HG03060 (cell line): ENCODE measurements around the gene DCAF5.
"Not testable (repeated sequence)": the region's sequence is repeated elsewhere in the genome, so short reads cannot be mapped to it uniquely, and the experiment has no call there.

Experiments used
- ATAC-seq: cut with Tn5 transposase; IDR thresholded peaks from one replicate; pipeline ENCODE4 v1.9.1; 2021; ENCODE audit warnings: low read depth, moderate number of reproducible peaks; ENCODE audit not compliant: unreplicated experiment

DCAF5 gene

DNA sequence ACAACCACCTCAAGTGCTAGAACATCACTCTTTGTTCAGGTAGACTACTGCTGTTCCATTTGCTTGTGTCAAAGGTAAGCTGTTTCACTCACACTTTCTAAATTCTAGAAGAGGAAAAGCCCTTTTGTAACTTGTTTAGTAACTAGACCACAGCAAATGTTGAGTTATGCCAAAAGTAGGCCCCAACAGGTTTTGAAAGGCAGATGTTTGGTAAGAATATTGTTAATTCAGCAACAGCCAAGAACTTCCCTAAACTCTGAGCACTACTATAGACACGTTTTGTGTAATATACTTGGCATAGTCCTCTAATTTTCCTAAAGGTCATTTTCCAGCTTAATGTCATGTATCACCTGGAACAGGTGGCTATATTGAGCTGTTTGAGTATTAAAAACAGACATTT lies 79.0 kb downstream of the DCAF5 start:
- ATAC-seq, result no peak

DNA sequence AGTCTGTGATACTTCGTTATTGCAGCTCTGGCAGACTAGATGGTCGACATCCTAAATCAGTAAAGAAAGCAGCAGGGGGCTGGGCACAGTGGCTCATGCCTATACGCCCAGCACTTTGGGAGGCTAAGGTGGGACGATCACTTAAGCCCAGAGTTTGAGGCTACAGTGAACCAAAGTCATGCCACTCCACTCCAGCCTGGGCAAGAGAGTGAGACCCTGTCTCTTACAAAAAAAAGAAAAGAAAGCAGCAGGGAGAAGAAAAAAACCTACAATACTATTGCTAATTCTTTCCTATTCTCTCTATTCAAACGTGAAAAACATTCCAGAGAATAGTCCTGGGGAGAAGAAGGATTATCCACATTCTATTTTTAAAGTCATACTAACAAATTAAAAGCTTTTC lies 79.5 kb downstream of the DCAF5 start:
- ATAC-seq, result no peak

DNA sequence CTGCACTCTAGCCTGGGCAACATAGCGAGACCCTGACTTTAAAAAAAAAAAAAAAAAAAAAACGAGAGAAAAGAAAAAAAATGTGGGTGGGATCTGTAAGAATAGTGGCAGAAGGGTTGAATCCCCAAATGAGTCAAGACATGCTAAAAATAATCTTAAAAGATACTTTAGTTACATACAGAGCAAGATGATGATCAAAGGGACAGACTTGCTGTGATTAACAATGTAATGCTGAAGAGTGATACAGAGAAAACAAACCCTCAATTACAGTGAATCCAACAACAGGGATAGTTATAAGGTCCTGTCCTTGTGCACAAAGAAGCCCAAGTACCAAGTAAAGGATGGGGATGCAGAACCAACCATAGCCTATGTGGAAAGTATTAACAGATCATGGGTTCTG lies 80.3 kb downstream of the DCAF5 start:
- ATAC-seq, result no peak

DNA sequence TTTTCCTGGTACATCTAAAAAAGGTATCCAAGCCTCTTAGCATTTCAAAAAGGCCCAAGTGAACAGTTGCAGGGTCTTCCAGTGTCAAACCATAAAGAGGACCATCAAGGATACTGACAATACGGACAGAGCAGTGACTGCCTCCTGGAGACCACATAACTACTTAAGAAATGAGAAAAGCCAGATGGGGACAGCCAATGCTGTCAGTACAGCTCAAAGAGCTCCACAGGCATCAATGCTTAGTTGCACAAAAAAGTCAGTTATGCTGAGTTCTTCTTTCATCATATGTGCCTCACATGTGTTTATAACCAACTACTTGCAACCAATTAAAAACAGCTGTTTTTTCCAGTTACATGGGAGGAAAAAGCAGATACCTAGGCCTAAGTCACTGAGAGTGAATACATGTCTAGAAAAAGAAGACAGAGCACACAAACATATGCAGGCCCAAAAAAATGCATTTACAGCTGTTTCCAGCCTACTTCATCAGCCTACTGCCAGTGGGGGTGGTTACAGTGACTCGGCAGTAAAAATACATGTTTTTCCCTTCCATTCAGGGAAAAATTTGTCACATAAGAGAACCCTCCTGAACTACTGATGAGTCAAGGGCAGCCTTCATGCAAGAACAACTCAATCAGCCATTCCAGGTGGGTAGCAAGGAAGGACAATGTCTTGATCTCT lies 84.0 kb downstream of the DCAF5 start:
- ATAC-seq, result no peak

- no peak for ATAC-seq
These were observed 86.3 kb downstream of the DCAF5 start for GRCh38 chr14:69066396-69067171.

- not testable (repeated sequence) for ATAC-seq
These were observed 87.0 kb downstream of the DCAF5 start for GRCh38 chr14:69065934-69066333.

DNA sequence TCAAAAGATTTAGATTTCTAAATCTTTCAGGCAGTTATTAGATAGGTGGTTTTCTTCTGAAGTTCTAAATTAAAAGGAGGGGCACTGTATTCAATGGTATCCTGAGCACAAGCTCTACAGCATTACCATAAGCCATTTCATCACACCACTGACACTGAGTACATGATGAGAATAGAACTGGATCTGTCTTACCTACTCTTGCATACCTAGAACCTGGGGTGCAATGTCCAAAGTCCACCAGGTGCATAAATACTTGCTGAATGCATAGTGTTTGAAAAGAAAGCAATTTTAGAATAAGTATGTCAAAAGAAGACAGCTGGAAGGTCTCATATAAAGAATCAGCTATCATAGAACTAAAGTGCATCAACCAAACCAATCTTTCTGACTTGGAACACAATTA lies 88.3 kb downstream of the DCAF5 start:
- no peak for ATAC-seq

- no peak for ATAC-seq
These were observed 93.0 kb downstream of the DCAF5 start for GRCh38 chr14:69059658-69060623.

DNA sequence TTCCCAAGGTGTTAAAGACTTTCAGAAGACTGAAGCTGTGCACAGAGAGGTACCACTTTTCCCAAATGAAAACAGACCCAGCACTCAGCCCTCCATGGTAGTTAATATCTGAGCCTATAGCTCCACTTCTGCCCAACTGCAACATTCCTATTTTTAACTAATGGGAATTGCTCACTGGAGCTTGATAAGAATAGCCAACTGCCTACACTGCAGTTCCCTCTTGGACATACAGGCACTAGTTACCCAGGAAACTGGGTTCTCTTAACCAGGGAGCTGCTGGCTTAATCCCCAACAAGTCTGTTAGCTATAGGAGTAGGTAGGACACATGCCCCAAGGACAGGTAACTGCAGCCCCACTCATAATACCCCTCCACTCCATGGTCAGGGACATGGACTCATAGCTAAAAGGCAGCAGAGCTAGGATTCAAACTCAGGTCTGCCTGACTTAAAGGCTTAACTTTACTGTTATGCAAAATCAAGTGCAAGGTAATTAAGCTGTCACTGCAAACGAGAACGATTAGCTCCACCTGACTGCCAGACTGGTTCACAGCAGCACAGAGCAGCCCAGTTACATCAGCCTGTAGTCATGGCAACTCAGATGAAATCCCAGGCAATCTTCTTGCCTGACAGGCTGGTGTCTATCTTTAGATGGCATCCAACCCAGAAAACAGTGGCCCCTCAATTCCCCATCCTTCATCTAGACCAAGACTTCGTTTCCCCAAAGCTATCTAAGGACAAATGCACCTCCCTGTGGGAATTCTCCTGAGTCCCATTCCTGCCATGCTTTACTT lies 96.7 kb downstream of the DCAF5 start:
- ATAC-seq, result no peak

DNA sequence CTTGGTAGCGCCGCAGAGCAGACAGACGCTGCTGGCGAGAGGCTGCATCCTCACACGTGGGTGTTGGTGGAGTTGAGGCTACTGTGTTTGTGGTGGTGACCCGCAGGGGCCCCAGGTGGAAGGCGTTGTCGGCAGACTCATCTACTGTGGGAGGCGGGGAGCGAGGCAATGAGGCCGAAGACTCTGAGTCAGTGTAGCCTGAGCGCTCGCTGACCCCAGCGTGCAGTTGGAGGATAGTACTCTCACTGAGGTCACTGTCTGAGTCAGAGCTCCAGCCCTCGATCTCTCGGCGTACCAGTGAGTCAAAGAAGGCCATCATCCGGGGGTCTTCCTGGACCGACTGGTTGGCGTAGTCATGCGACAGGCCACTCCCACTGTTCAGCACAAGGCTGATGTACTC lies 97.8 kb downstream of the DCAF5 start:
- no peak for ATAC-seq

DNA sequence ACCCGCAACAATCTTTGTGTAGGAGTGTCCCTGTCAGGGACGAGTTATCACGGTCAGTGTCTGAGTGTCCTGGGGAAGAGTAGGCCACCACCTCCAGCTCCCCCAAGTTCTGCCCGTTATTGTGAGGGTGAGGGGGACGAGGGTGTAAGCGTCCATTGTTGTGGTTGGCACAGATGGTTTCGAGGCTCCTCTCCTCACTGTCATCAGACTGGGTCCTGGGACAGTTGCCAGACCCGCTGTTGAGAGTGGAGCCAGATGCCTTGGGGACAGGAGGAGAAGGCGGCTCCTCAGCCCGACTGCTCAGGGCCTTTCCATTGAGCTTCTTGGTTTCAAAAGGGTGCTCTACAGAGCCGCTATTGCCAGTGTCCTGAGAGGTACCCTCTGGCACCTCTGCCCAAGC lies 98.9 kb downstream of the DCAF5 start:
- no peak for ATAC-seq

DNA sequence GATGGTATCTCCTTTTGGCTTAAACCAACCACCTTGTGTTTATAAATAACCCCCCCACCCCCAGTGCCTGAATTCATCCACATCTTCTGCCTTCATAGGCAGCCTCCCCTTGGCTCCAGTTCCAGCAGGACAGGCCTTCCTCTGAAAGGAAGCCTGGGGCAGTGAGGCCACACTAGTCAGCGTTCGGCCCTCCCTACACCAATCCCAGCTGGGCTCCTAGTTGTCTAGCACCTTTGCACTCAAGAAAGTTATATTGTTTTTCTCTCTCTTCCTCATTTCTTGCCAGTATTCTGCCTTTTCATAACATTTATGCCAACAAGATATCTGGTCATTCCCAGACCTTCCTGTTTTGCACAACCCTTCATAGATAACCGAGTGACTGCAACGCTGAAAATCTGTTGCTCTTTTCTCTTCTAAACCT lies 100.7 kb downstream of the DCAF5 start:
- ATAC-seq, result no peak

- no peak for ATAC-seq
These were observed 102.4 kb downstream of the DCAF5 start for GRCh38 chr14:69050240-69051184.

GRCh38 chr14:69049675-69050074 lies 103.2 kb downstream of the DCAF5 start:
- no peak for ATAC-seq

- ATAC-seq, result no peak
These were observed 104.5 kb downstream of the DCAF5 start for GRCh38 chr14:69048456-69048855.

GRCh38 chr14:69047255-69047654 lies 105.7 kb downstream of the DCAF5 start:
- ATAC-seq, result no peak

DNA sequence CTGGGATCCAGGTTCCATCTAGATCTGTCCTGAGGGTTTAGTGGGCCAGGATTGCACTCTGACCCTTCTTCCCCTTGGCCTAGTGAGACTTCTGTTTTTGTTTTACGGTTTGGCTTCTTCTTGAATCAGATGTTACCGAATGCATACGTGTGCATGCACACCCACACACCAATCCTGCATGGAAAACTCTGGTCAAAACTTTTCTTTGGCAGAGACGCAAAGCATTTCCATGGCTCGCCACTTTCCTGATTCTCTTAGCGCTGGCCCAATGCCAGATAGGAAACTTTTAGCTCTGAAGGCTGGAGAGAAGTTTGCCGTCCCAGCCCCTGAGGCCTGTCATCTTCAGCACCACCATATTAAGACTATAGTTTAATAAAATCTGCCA lies 106.5 kb downstream of the DCAF5 start:
- no peak for ATAC-seq

- no peak for ATAC-seq
These were observed 107.0 kb downstream of the DCAF5 start for GRCh38 chr14:69045857-69046475.
